PC-9 (cell line): ENCODE data around the gene SBNO1. TPM values are rescaled to one million over a fixed set of nuclear protein-coding genes. Genes with fewer than 3 reads are reported as not detected.
"Not testable (repeated sequence)": the region's sequence is repeated elsewhere in the genome, so short reads cannot be mapped to it uniquely, and the experiment has no call there.

Experiments used
- BruUV-seq: library from RNA; stranded (reverse); fragments of 400-500 nt; replicated peaks from 2 replicates; lab custom pipeline; 2021; lab: Mats Ljungman, UMichigan
- CTCF ChIA-PET: fragments of 300-600 bp; sonication (Branson Sonifier 250); formaldehyde crosslinking; loops from one replicate; lab custom pipeline; 2022; ENCODE audit warnings: antibody characterized with exemption; lab: Charles Lee
- POLR2A ChIA-PET: fragments of 300-600 bp; sonication (Branson Sonifier 250); formaldehyde crosslinking; loops from one replicate; lab custom pipeline; 2022; ENCODE audit warnings: antibody characterized with exemption; ENCODE audit not compliant: unreplicated experiment; lab: Charles Lee
- DNase-seq, 2 experiments: peaks; one replicate each; pipeline versions ENCODE4 v3.0.0 to v3.0.0-alpha.2; 2015 to 2022; ENCODE audit warnings: mixed read lengths in 1 of 2
- H2AFZ ChIP-seq: fragments of 200-600 bp; sonication (generic); 2 replicates; pipeline ENCODE4 v1.8.1; 2017; ENCODE audit warnings: antibody characterized with exemption
- H3F3A ChIP-seq: fragments of 200-600 bp; sonication (generic); 2 replicates; pipeline ENCODE4 v1.8.1; 2017; ENCODE audit warnings: antibody characterized with exemption, mild to moderate bottlenecking, low read depth; ENCODE audit not compliant: insufficient read depth
- H3K27ac ChIP-seq: fragments of 200-600 bp; sonication (generic); 2 replicates; pipeline ENCODE4 v1.6.1; 2016; ENCODE audit warnings: mixed run types
- H3K27me3 ChIP-seq: fragments of 200-600 bp; sonication (generic); 2 replicates; pipeline ENCODE4 v1.6.1; 2016; ENCODE audit warnings: low read depth, mixed run types; ENCODE audit not compliant: insufficient read depth
- H3K36me3 ChIP-seq: fragments of 200-600 bp; sonication (generic); 2 replicates; pipeline ENCODE4 v1.6.1; 2016; ENCODE audit warnings: low read depth, mixed run types
- H3K4me1 ChIP-seq: fragments of 200-600 bp; sonication (generic); replicated peaks from 2 replicates; pipeline ENCODE4 v1.6.1; 2016; ENCODE audit warnings: mixed run types; ENCODE audit not compliant: insufficient read depth
- H3K4me2 ChIP-seq: fragments of 200-600 bp; sonication (generic); 2 replicates; pipeline ENCODE4 v1.6.1; 2017; ENCODE audit warnings: mixed run types
- H3K4me3 ChIP-seq: fragments of 200-600 bp; sonication (generic); 2 replicates; pipeline ENCODE4 v1.6.1; 2016; ENCODE audit warnings: mixed run types
- H3K79me2 ChIP-seq: fragments of 200-600 bp; sonication (generic); 2 replicates; pipeline ENCODE4 v1.6.1; 2017; ENCODE audit warnings: low read depth, mixed run types
- H3K9me2 ChIP-seq: fragments of 200-600 bp; sonication (generic); 2 replicates; pipeline ENCODE4 v1.8.1; 2017; ENCODE audit warnings: mild to moderate bottlenecking; ENCODE audit not compliant: insufficient read depth
- H3K9me3 ChIP-seq: fragments of 200-600 bp; sonication (generic); 2 replicates; pipeline ENCODE4 v1.8.1; 2016; ENCODE audit warnings: low read depth; ENCODE audit not compliant: insufficient read depth
- H4K20me1 ChIP-seq: fragments of 200-600 bp; sonication (generic); 2 replicates; pipeline ENCODE4 v1.8.1; 2017; ENCODE audit not compliant: insufficient read depth
- CTCF ChIP-seq: fragments of 200-600 bp; sonication (generic); conservative IDR thresholded peaks from 2 replicates; pipeline ENCODE4 v1.6.1; 2017; ENCODE audit warnings: mixed run types, antibody characterized with exemption, mild to moderate bottlenecking, moderate library complexity
- EZH2 ChIP-seq: fragments of 200-600 bp; sonication (generic); IDR thresholded peaks from 2 replicates; pipeline ENCODE4 v1.8.0; 2017; ENCODE audit warnings: antibody characterized with exemption, low read depth
- intact Hi-C: fragments of 100-400 bp; cut with micrococcal nuclease; formaldehyde crosslinking; loops from one replicate; pipeline ENCODE4 v1.10.0; 2022; ENCODE audit not compliant: unreplicated experiment
- total RNA-seq: library from RNA; stranded (reverse); gene quantifications from 2 replicates; pipeline ENCODE4 v1.2.3, GENCODE V29; 2021

The SBNO1 gene
- total RNA-seq, 1 experiment from 2014 or later, result 43.1 TPM

GRCh38 chr12:123379391-123379790 is 14.7 kb upstream of the SBNO1 start:
- Histone ChIP-seq H2AFZ (no peak overlapping the region), H3F3A (peaks cover 20% of the 10 kb centered on the region), H3K4me1 (peaks cover 5% of the 10 kb centered on the region), H3K79me2 (peaks cover 2% of the 10 kb centered on the region; the same call in 1 of the 2 replicates), H3K27ac (no peak overlapping the region), H3K27me3 (no peaks in the 10 kb centered on the region), H3K36me3 (no peaks in the 10 kb centered on the region), H3K4me3 (no peak overlapping the region), H3K4me2 (no peak overlapping the region), H4K20me1 (no peaks in the 10 kb centered on the region), H3K9me2 (no peaks in the 10 kb centered on the region), H3K9me3 (no peaks in the 10 kb centered on the region)
- no TSS peak for BruUV-seq
- DNase-seq, result no peak
- ChIA-PET POLR2A (no interaction called here), CTCF (no interaction called here)
- intact Hi-C loops, result no loop called here
- TF ChIP-seq EZH2 (no peak), CTCF (no peak)

- DNase-seq, intact Hi-C loops, H3K27ac ChIP-seq, H3K4me2 ChIP-seq, H3K27me3 ChIP-seq, CTCF ChIA-PET, H3K4me1 ChIP-seq, H3K9me2 ChIP-seq, H2AFZ ChIP-seq, BruUV-seq, H3K4me3 ChIP-seq, H3K36me3 ChIP-seq, H3F3A ChIP-seq, H3K79me2 ChIP-seq, POLR2A ChIA-PET, H4K20me1 ChIP-seq, H3K9me3 ChIP-seq: not testable (repeated sequence)
Measured at GRCh38 chr12:123372415-123372814, 7.8 kb upstream of the SBNO1 start.

GRCh38 chr12:123371667-123372368 is 7.2 kb upstream of the SBNO1 start:
- H3K9me2 ChIP-seq, H3K36me3 ChIP-seq, H3F3A ChIP-seq, DNase-seq, H3K79me2 ChIP-seq, H3K27ac ChIP-seq, BruUV-seq, intact Hi-C loops, H3K4me2 ChIP-seq, CTCF ChIA-PET, H3K4me1 ChIP-seq, H2AFZ ChIP-seq, H3K9me3 ChIP-seq, H3K4me3 ChIP-seq, H4K20me1 ChIP-seq, H3K27me3 ChIP-seq: not testable (repeated sequence)
- POLR2A ChIA-PET, result interaction anchor here (0.6 kb wide), 1 partner anchor 105 kb away, joined by 6 read pairs; no protein-coding TSS in a partner anchor

- Histone ChIP-seq H3K4me2 (no peak overlapping the region), H2AFZ (no peak overlapping the region), H3K9me3 (no peaks in the 10 kb centered on the region), H3K27ac (no peak overlapping the region), H3K4me1 (peaks cover 6% of the 10 kb centered on the region; the same call in 1 of the 2 replicates), H3K36me3 (no peaks in the 10 kb centered on the region), H3K9me2 (no peaks in the 10 kb centered on the region), H3K27me3 (no peaks in the 10 kb centered on the region), H3F3A (peaks cover 10% of the 10 kb centered on the region; the same call in 1 of the 2 replicates), H3K79me2 (peaks cover 3% of the 10 kb centered on the region), H4K20me1 (no peaks in the 10 kb centered on the region), H3K4me3 (no peak overlapping the region)
- ChIA-PET CTCF (no interaction called here), POLR2A (no interaction called here)
- no peak for DNase-seq
- intact Hi-C loops, result no loop called here
- no peak for TF ChIP-seq CTCF
- TF ChIP-seq EZH2, result no peak
- BruUV-seq, result no TSS peak
Measured at GRCh38 chr12:123369229-123369628, 4.6 kb upstream of the SBNO1 start.

GRCh38 chr12:123368431-123368830 is 3.8 kb upstream of the SBNO1 start:
- intact Hi-C loops, H3K4me3 ChIP-seq, POLR2A ChIA-PET: not testable (repeated sequence)

More at GRCh38 chr12:123368431-123368830, 3.8 kb upstream of the SBNO1 start:
- H3K4me2 ChIP-seq, H3K9me3 ChIP-seq, BruUV-seq, H3K36me3 ChIP-seq, H3K27ac ChIP-seq, H3K4me1 ChIP-seq, H3K27me3 ChIP-seq, H2AFZ ChIP-seq, H3K9me2 ChIP-seq, H4K20me1 ChIP-seq, CTCF ChIA-PET, DNase-seq: not testable (repeated sequence)
- peaks cover 13% of the 10 kb centered on the region; the same call in 1 of the 2 replicates for H3F3A ChIP-seq
- H3K79me2 ChIP-seq, result peaks cover 11% of the 10 kb centered on the region
